Lower lobe of right lung (tissue), 2 donors: ENCODE measurements around the gene VILL. TPM values are rescaled to one million over a fixed set of nuclear protein-coding genes. Genes with fewer than 3 reads are reported as not detected.

Source experiments
- ATAC-seq, 2 donors: fragments of 200-7000 bp; cut with Tn5 transposase; one replicate each; pipeline ENCODE4 v1.9.1; 2020 to 2022; ENCODE audit warnings: mild to moderate bottlenecking in 2 of 2, moderate library complexity in 2 of 2
- DNase-seq: peaks from one replicate; pipeline ENCODE4 v3.0.0-alpha.2; 2020
- H3K27ac ChIP-seq: fragments of 200-600 bp; one replicate; pipeline ENCODE4 v1.8.0; 2022
- H3K27me3 ChIP-seq: fragments of 200-600 bp; one replicate; pipeline ENCODE4 v1.8.0; 2022; ENCODE audit warnings: low read depth
- H3K36me3 ChIP-seq: fragments of 200-600 bp; one replicate; pipeline ENCODE4 v1.8.0; 2022; ENCODE audit warnings: mild to moderate bottlenecking
- H3K4me1 ChIP-seq: fragments of 200-600 bp; one replicate; pipeline ENCODE4 v1.8.0; 2022
- H3K4me3 ChIP-seq: fragments of 200-600 bp; one replicate; pipeline ENCODE4 v1.8.0; 2022; ENCODE audit warnings: mild to moderate bottlenecking
- H3K9me3 ChIP-seq: fragments of 200-600 bp; one replicate; pipeline ENCODE4 v1.8.0; 2022
- intact Hi-C: fragments of 100-400 bp; cut with DNase I; formaldehyde crosslinking; loops from one replicate; pipeline ENCODE4 v1.11.0; 2022
- total RNA-seq: library from RNA; stranded (reverse); fragmentation: NEBNext Ultra II Directional; extraction: Animal tissue kit (Norgen Biotek cat#: 25700); gene quantifications from one replicate; pipeline ENCODE4 v1.2.1, GENCODE V29; 2021
- TF ChIP-seq, protein P1 (sequence below): fragments of 200-600 bp; IDR thresholded peaks from one replicate; pipeline ENCODE4 v1.8.0; 2022; ENCODE audit warnings: antibody characterized with exemption, mild to moderate bottlenecking
- donor health status: DM: no; HTN: yes; CAD: no; lungs with severe emphysema.

VILL gene
- total RNA-seq, 1 donor from 2014 or later, result 12.5 TPM

GRCh38 chr3:37964146-37964545 lies 26.4 kb upstream of the VILL start:
- no peak for DNase-seq
- no peaks in the 10 kb centered on the region for H3K27me3 ChIP-seq
- H3K4me3 ChIP-seq, result no peak overlapping the region
- TF ChIP-seq, protein P1, sequence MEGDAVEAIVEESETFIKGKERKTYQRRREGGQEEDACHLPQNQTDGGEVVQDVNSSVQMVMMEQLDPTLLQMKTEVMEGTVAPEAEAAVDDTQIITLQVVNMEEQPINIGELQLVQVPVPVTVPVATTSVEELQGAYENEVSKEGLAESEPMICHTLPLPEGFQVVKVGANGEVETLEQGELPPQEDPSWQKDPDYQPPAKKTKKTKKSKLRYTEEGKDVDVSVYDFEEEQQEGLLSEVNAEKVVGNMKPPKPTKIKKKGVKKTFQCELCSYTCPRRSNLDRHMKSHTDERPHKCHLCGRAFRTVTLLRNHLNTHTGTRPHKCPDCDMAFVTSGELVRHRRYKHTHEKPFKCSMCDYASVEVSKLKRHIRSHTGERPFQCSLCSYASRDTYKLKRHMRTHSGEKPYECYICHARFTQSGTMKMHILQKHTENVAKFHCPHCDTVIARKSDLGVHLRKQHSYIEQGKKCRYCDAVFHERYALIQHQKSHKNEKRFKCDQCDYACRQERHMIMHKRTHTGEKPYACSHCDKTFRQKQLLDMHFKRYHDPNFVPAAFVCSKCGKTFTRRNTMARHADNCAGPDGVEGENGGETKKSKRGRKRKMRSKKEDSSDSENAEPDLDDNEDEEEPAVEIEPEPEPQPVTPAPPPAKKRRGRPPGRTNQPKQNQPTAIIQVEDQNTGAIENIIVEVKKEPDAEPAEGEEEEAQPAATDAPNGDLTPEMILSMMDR, result no peak
- H3K4me1 ChIP-seq, result peaks cover 28% of the 10 kb centered on the region
- H3K27ac ChIP-seq, result no peak overlapping the region
- H3K36me3 ChIP-seq, result no peaks in the 10 kb centered on the region
- intact Hi-C loops, result no loop called here
- no peaks in the 10 kb centered on the region for H3K9me3 ChIP-seq
- no peak for ATAC-seq

DNA sequence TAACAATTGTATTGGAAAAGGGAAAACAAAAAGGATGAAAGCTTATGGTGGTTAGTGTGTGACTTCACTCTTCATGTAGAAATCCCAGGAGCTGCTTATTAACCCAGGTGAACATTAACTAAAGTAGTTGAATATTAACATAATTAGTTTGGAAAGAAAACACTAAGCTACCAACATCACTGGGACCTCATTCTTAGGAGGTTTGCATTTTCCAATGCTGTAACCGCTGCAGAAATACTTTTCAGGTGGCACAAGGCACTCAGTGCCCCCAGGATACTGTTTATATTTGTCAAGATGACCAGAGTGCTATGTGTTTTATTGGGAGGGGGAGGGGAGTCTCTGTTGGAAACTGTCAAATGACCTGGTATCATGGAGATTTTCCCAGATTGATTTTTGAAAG lies 25.9 kb upstream of the VILL start:
- no peaks in the 10 kb centered on the region for H3K9me3 ChIP-seq
- H3K36me3 ChIP-seq, result no peaks in the 10 kb centered on the region
- no peaks in the 10 kb centered on the region for H3K27me3 ChIP-seq
- H3K4me3 ChIP-seq, result no peak overlapping the region
- H3K4me1 ChIP-seq, result peaks cover 34% of the 10 kb centered on the region
- intact Hi-C loops, result loop anchor here (5.0 kb wide), 1 partner anchor 107 kb away; no protein-coding TSS in a partner anchor
- ATAC-seq, result peak in 1 of 2 donors; percentile 44
- TF ChIP-seq, protein P1, result no peak
- DNase-seq, result no peak
- H3K27ac ChIP-seq, result no peak overlapping the region

DNA sequence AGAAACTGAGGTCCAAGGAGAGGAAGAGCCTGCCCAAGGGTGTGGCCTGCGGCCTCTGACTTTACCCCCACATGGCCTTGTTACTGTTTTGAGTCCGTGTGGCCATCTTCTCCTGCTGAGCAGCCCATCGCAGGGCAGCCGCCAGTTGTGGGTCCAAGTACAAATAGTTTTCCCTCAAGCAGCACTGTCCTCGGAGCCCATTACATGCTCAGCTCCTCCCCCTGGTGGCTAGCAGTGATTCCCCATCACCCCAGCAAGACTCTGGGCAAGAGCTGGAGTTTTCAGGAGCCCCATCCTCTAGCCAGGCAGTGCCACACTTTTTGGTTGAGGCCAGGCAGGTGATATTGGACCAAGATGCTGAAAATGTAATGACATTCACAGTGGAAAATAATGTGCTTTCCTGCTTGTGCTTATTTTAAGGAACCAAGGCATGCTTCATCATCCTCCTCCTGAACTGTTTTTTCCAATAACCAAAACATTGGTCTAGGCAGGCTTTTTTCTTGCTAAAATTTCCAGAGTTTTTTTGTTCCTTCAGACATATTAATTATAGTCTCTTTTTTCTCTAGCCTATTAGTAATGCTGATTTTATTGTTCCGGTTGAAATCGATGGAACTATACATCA lies 23.2 kb upstream of the VILL start:
- intact Hi-C loops, result loop anchor here (5.0 kb wide), 1 partner anchor 110 kb away; no protein-coding TSS in a partner anchor
- peaks cover 28% of the 10 kb centered on the region for H3K4me1 ChIP-seq
- H3K9me3 ChIP-seq, result no peaks in the 10 kb centered on the region
- H3K4me3 ChIP-seq, result no peak overlapping the region
- TF ChIP-seq, protein P1, result peak; percentile 84
- no peak overlapping the region for H3K27ac ChIP-seq
- peak; percentile 81 to 87 for ATAC-seq
- DNase-seq, result peak; percentile 74
- H3K27me3 ChIP-seq, result no peaks in the 10 kb centered on the region
- H3K36me3 ChIP-seq, result peaks cover 19% of the 10 kb centered on the region

- DNase-seq, result no peak
- intact Hi-C loops, result loop anchor here (5.0 kb wide), 1 partner anchor 111 kb away; no protein-coding TSS in a partner anchor
- TF ChIP-seq, protein P1, result no peak
- Histone ChIP-seq H3K36me3 (peaks cover 24% of the 10 kb centered on the region), H3K4me3 (no peak overlapping the region), H3K27ac (peak overlapping the region; percentile 13), H3K4me1 (peaks cover 28% of the 10 kb centered on the region), H3K27me3 (no peaks in the 10 kb centered on the region), H3K9me3 (no peaks in the 10 kb centered on the region)
- no peak for ATAC-seq
Measured at GRCh38 chr3:37968199-37968598, 22.4 kb upstream of the VILL start.

DNA sequence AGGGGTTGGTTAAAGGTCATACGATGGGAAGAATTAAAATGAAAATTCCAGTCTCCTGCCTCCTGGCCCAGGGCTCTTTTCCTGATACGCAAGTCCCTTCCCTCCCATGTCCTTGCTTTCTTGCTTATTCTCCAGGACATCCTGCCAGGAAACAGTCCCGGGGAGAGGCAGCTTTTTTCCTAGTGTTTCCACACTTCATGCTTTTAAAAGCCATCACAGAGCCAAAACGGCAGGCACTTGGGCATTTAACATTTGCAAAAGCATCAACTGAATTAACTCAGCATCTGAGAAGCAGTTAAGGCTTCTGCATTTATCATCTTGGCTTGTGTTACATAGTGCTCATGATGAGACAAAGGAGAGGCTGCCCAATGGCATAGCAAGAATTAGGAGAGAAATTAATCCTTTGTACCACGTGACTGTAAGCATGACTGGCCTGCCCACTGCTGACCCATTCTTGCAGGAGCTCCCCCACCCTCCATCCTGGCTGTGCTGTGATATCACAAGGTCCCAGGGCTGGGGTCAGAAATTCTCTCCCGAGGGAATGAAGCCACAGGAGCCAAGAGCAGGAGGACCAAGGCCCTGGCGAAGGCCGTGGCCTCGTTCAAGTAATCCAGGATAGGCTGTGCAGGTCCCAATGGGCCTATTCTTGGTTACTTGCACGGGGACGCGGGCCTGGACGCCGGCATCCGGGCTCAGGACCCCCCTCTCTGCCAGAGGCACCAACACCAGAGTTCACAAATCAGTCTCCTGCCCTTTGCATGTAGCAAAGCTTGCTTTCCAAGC lies 21.6 kb upstream of the VILL start:
- no peak for ATAC-seq
- no peaks in the 10 kb centered on the region for H3K27me3 ChIP-seq
- intact Hi-C loops, result loop anchor here (5.0 kb wide), 1 partner anchor 112 kb away; no protein-coding TSS in a partner anchor
- H3K27ac ChIP-seq, result peak overlapping the region; percentile 20
- no peak overlapping the region for H3K4me3 ChIP-seq
- peaks cover 28% of the 10 kb centered on the region for H3K4me1 ChIP-seq
- DNase-seq, result no peak
- H3K36me3 ChIP-seq, result peaks cover 24% of the 10 kb centered on the region
- no peaks in the 10 kb centered on the region for H3K9me3 ChIP-seq
- TF ChIP-seq, protein P1, result no peak
